HL-60 (cell line): Measurements from ENCODE around the gene ADAMTS2.

Source experiments
- DNase-seq, 2 experiments: peaks; one replicate each; pipeline ENCODE4 v3.0.0-alpha.2; 2010 to 2020; ENCODE audit warnings: low read depth in 1 of 2, low spot score in 1 of 2
- H3K27ac ChIP-seq: fragments of 250-450 bp; sonication (Bioruptor Pico); replicated peaks from 2 replicates; pipeline ENCODE4 v1.5.1; 2020; ENCODE audit warnings: mild to moderate bottlenecking, moderate library complexity
- H3K27me3 ChIP-seq: fragments of 250-450 bp; sonication (Bioruptor Pico); 2 replicates; pipeline ENCODE4 v1.5.1; 2021; ENCODE audit warnings: mild to moderate bottlenecking, moderate library complexity; ENCODE audit not compliant: insufficient read depth, poor library complexity, severe bottlenecking
- H3K4me3 ChIP-seq: replicated peaks from 2 replicates; pipeline ENCODE4 v1.5.1; 2011; ENCODE audit warnings: mild to moderate bottlenecking, control low read depth, low read length; ENCODE audit not compliant: insufficient read depth
- GABPA ChIP-seq: IDR thresholded peaks from 2 replicates; pipeline ENCODE4 v1.6.1; 2012; ENCODE audit warnings: low read depth
- POLR2AphosphoS5 ChIP-seq: IDR thresholded peaks from 2 replicates; pipeline ENCODE4 v1.6.1; 2012; ENCODE audit warnings: low read depth
- SPI1 ChIP-seq: IDR thresholded peaks from 2 replicates; pipeline ENCODE4 v1.6.1; 2012; ENCODE audit warnings: low read depth, mild to moderate bottlenecking, borderline replicate concordance
- TF ChIP-seq, protein P1 (sequence below): IDR thresholded peaks from 2 replicates; pipeline ENCODE4 v1.6.1; 2012; ENCODE audit warnings: low read depth; ENCODE audit not compliant: insufficient replicate concordance
- TF ChIP-seq, protein P2 (sequence below): IDR thresholded peaks from one replicate; pipeline ENCODE4 v1.5.1; 2011; ENCODE audit warnings: low read length, control low read depth, inconsistent platforms; ENCODE audit not compliant: insufficient read depth

ADAMTS2 gene

DNA sequence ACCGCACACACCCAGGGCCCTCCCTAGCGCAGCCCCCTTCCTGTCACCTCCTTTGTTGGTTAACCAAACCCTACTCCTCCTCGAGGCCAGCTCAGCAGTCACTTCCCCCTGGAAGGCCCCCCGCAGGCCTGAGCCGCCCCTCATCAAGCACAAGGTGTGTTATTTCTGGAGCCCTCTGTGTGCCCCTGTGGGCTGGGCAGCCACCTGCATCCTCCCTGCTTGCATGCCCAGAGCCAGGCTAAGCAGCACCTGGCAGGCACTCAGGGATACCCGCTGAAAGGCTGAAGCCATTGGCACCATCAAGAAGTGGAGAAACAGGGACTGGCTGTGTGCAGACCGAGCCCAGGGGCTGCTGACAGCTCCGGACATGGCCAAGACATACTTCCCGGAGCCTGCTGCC, 163.3 kb downstream of the ADAMTS2 start:
- Histone ChIP-seq H3K27me3 (no peaks in the 10 kb centered on the region), H3K4me3 (no peak overlapping the region), H3K27ac (no peak overlapping the region)
- TF ChIP-seq, protein P1, sequence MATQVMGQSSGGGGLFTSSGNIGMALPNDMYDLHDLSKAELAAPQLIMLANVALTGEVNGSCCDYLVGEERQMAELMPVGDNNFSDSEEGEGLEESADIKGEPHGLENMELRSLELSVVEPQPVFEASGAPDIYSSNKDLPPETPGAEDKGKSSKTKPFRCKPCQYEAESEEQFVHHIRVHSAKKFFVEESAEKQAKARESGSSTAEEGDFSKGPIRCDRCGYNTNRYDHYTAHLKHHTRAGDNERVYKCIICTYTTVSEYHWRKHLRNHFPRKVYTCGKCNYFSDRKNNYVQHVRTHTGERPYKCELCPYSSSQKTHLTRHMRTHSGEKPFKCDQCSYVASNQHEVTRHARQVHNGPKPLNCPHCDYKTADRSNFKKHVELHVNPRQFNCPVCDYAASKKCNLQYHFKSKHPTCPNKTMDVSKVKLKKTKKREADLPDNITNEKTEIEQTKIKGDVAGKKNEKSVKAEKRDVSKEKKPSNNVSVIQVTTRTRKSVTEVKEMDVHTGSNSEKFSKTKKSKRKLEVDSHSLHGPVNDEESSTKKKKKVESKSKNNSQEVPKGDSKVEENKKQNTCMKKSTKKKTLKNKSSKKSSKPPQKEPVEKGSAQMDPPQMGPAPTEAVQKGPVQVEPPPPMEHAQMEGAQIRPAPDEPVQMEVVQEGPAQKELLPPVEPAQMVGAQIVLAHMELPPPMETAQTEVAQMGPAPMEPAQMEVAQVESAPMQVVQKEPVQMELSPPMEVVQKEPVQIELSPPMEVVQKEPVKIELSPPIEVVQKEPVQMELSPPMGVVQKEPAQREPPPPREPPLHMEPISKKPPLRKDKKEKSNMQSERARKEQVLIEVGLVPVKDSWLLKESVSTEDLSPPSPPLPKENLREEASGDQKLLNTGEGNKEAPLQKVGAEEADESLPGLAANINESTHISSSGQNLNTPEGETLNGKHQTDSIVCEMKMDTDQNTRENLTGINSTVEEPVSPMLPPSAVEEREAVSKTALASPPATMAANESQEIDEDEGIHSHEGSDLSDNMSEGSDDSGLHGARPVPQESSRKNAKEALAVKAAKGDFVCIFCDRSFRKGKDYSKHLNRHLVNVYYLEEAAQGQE = no peak
- TF ChIP-seq GABPA (no peak), POLR2AphosphoS5 (no peak), SPI1 (no peak)
- TF ChIP-seq, protein P2, sequence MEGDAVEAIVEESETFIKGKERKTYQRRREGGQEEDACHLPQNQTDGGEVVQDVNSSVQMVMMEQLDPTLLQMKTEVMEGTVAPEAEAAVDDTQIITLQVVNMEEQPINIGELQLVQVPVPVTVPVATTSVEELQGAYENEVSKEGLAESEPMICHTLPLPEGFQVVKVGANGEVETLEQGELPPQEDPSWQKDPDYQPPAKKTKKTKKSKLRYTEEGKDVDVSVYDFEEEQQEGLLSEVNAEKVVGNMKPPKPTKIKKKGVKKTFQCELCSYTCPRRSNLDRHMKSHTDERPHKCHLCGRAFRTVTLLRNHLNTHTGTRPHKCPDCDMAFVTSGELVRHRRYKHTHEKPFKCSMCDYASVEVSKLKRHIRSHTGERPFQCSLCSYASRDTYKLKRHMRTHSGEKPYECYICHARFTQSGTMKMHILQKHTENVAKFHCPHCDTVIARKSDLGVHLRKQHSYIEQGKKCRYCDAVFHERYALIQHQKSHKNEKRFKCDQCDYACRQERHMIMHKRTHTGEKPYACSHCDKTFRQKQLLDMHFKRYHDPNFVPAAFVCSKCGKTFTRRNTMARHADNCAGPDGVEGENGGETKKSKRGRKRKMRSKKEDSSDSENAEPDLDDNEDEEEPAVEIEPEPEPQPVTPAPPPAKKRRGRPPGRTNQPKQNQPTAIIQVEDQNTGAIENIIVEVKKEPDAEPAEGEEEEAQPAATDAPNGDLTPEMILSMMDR = no peak
- DNase-seq = no peak

DNA sequence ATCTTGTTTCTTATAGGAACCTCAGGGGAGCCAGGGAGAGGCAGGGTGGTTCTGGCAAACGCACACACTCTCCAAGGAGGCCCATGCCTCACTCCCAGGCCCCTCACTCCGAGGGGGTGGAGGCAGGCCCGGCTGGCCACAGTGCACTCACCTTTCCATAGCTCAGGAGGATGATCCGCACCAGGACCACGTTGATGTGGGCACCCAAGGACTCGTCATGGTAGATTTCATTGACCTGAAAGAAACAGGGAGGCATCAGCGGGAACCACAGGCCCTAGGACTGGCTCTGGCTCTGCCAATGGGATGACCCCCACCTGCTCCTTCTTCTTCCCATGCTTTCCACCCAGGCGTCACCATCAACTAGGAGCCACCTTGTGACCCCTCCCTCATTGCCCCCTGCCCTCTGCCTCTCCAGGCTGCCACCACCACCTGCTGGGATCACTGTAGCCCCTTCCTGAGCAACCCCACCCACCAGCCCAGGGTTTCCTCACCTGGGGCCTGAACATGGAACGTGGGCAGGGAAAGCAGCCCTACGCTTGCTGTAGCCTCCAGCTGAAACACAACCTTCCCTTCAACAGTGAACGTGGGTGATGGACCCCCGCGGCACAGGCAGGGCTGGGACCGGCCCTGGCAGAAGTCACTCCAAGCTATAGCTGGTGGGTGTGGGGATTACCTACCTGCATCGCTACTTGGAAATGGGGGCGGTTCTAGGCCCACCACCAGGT, 164.2 kb downstream of the ADAMTS2 start:
- TF ChIP-seq, protein P2 = no peak
- TF ChIP-seq SPI1 = no peak
- no peak for TF ChIP-seq POLR2AphosphoS5
- TF ChIP-seq, protein P1 = no peak
- no peak for TF ChIP-seq GABPA
- H3K27me3 ChIP-seq = no peaks in the 10 kb centered on the region
- no peak overlapping the region for H3K27ac ChIP-seq
- no peak overlapping the region for H3K4me3 ChIP-seq
- no peak for DNase-seq

DNA sequence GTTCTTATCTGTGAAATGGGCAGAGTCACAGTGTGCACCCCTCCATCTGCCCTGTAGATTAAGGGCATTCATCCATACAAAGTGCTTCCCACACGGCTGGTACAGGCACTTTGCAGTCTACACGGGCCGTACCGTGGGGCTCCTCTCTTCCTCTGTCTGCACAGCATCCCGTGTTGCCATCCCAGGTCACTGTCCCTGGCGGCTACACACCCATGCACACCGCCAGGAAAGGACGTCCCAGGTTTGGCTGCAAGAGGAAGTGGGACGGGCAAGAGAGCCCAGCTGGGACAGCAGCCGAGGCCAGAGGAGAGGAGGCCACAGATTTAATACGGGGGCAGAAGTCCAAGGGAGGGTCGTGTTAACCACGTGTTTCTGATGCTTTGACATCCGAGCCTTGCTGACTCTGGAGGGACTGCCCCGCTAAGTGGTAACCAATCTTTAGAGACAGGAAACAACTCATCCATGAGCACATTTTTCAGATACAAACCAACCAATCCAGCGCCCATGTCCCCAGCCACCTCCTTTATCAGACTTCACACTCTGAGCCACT, 165.1 kb downstream of the ADAMTS2 start:
- no peak for TF ChIP-seq GABPA
- TF ChIP-seq SPI1 = no peak
- TF ChIP-seq POLR2AphosphoS5 = no peak
- TF ChIP-seq, protein P1 = no peak
- TF ChIP-seq, protein P2 = no peak

More for the DNA sequence above, 165.1 kb downstream of the ADAMTS2 start:
- DNase-seq = no peak
- Histone ChIP-seq H3K27me3 (no peaks in the 10 kb centered on the region), H3K27ac (no peak overlapping the region), H3K4me3 (no peak overlapping the region)
